GM19240 (cell line): Measurements from ENCODE around the gene SPDYA.
"Not testable (repeated sequence)": the region's sequence is repeated elsewhere in the genome, so short reads cannot be mapped to it uniquely, and the experiment has no call there.

ENCODE experiments used
- DNase-seq: peaks from one replicate; pipeline ENCODE4 v3.0.0; 2011; ENCODE audit warnings: low spot score; ENCODE audit not compliant: insufficient read length

Gene SPDYA

GRCh38 chr2:28810384-28811285, at the start of gene SPDYA:
TSS of gene SPDYA (plus strand) at chr2:28810834. CDS start at chr2:28816015, 5,181 bp downstream.
- DNase-seq = peak; percentile 26

- DNase-seq = no peak
Observed at GRCh38 chr2:28761420-28761819, 49.2 kb upstream of the SPDYA start.

GRCh38 chr2:28764909-28765711, 45.5 kb upstream of the SPDYA start:
- no peak for DNase-seq

GRCh38 chr2:28766070-28766469, 44.6 kb upstream of the SPDYA start:
- DNase-seq = no peak

GRCh38 chr2:28767337-28767736, 43.3 kb upstream of the SPDYA start:
- DNase-seq = no peak

GRCh38 chr2:28768422-28768821, 42.2 kb upstream of the SPDYA start:
- DNase-seq = no peak

- no peak for DNase-seq
Observed at GRCh38 chr2:28768952-28769351, 41.7 kb upstream of the SPDYA start.

GRCh38 chr2:28772351-28772750, 38.3 kb upstream of the SPDYA start:
- no peak for DNase-seq

- no peak for DNase-seq
Observed at GRCh38 chr2:28776471-28776870, 34.2 kb upstream of the SPDYA start.

- no peak for DNase-seq
Observed at GRCh38 chr2:28778392-28778791, 32.2 kb upstream of the SPDYA start.

GRCh38 chr2:28779001-28779400, 31.6 kb upstream of the SPDYA start:
- DNase-seq = no peak

GRCh38 chr2:28780496-28780895, 30.1 kb upstream of the SPDYA start:
- DNase-seq = no peak

GRCh38 chr2:28782423-28782822, 28.2 kb upstream of the SPDYA start:
- no peak for DNase-seq

- not testable (repeated sequence) for DNase-seq
Observed at GRCh38 chr2:28784570-28784969, 26.1 kb upstream of the SPDYA start.

- no peak for DNase-seq
Observed at GRCh38 chr2:28796620-28797019, 14.0 kb upstream of the SPDYA start.

GRCh38 chr2:28801726-28802125, 8.9 kb upstream of the SPDYA start:
- DNase-seq = no peak

- no peak for DNase-seq
Observed at GRCh38 chr2:28802975-28803429, 7.6 kb upstream of the SPDYA start.

- no peak for DNase-seq
Observed at GRCh38 chr2:28809927-28810326, 707 bp upstream of the SPDYA start.

GRCh38 chr2:28818053-28818452, 7.4 kb downstream of the SPDYA start:
- DNase-seq = no peak

GRCh38 chr2:28821295-28821958, 10.8 kb downstream of the SPDYA start:
- no peak for DNase-seq

- DNase-seq = no peak
Observed at GRCh38 chr2:28822036-28822435, 11.4 kb downstream of the SPDYA start.

GRCh38 chr2:28824207-28824606, 13.6 kb downstream of the SPDYA start:
- no peak for DNase-seq
